ENCODE results near the gene PTPRK.

- TF ChIP-seq CTCF (IDR thresholded peaks at IDR 0.05; ENCODE audit: low read length) (no peak), EZH2 (IDR thresholded peaks at IDR 0.05; ENCODE audit: borderline replicate concordance, low read length) (no peak)
These were observed 152.0 kb downstream of the PTPRK start for GRCh38 chr6:128368213-128368944.
